Neural progenitor cell (in vitro differentiated cells): ENCODE measurements around the gene WBP2. TPM values are rescaled to one million over a fixed set of nuclear protein-coding genes. Genes with fewer than 3 reads are reported as not detected.
A peak's percentile ranks its signal among the peaks of the same experiment; 100 is the strongest.

Experiments
- DNase-seq: peaks from one replicate; pipeline ENCODE4 v3.0.0-alpha.2; 2016; ENCODE audit warnings: low spot score
- H2AFZ ChIP-seq: fragments of 200-600 bp; sonication (generic); replicated peaks from 2 replicates; pipeline ENCODE4 v1.6.1; 2016; ENCODE audit warnings: antibody characterized with exemption
- H3F3A ChIP-seq: fragments of 200-600 bp; sonication (generic); 2 replicates; pipeline ENCODE4 v1.6.1; 2016; ENCODE audit warnings: antibody characterized with exemption, low read depth
- H3K27ac ChIP-seq: fragments of 200-600 bp; sonication (generic); 2 replicates; pipeline ENCODE4 v1.5.1; 2016; ENCODE audit warnings: mild to moderate bottlenecking
- H3K27me3 ChIP-seq: fragments of 200-600 bp; sonication (generic); 2 replicates; pipeline ENCODE4 v1.6.1; 2016; ENCODE audit warnings: mild to moderate bottlenecking, moderate library complexity
- H3K36me3 ChIP-seq: fragments of 200-600 bp; sonication (generic); 2 replicates; pipeline ENCODE4 v1.5.1; 2016
- H3K4me1 ChIP-seq: fragments of 200-600 bp; sonication (generic); 2 replicates; pipeline ENCODE4 v1.6.1; 2016; ENCODE audit warnings: mixed run types
- H3K4me2 ChIP-seq: fragments of 200-600 bp; sonication (generic); 2 replicates; pipeline ENCODE4 v1.6.1; 2016
- H3K4me3 ChIP-seq: fragments of 200-600 bp; sonication (generic); 2 replicates; pipeline ENCODE4 v1.5.1; 2016
- H3K79me2 ChIP-seq: fragments of 200-600 bp; sonication (generic); 2 replicates; pipeline ENCODE4 v1.6.1; 2016; ENCODE audit warnings: low read depth
- H3K9ac ChIP-seq: fragments of 200-600 bp; sonication (generic); 2 replicates; pipeline ENCODE4 v1.6.1; 2016
- H3K9me3 ChIP-seq: fragments of 200-600 bp; sonication (generic); 2 replicates; pipeline ENCODE4 v1.5.1; 2016; ENCODE audit warnings: low read depth
- H4K20me1 ChIP-seq: fragments of 200-600 bp; sonication (generic); 2 replicates; pipeline ENCODE4 v1.6.1; 2016; ENCODE audit warnings: low read depth
- H3K27ac Mint-ChIP-seq: 3 replicates; pipeline ENCODE4 v1.8.0; 2021; ENCODE audit warnings: mixed read lengths
- H3K27me3 Mint-ChIP-seq: 2 replicates; pipeline ENCODE4 v1.8.0; 2022; ENCODE audit warnings: low read depth, mild to moderate bottlenecking, inconsistent platforms, moderate library complexity, mixed read lengths; ENCODE audit not compliant: insufficient read depth
- H3K36me3 Mint-ChIP-seq: 3 replicates; pipeline ENCODE4 v1.8.0; 2021; ENCODE audit warnings: mixed read lengths
- H3K4me1 Mint-ChIP-seq: 3 replicates; pipeline ENCODE4 v1.8.0; 2021; ENCODE audit warnings: mixed read lengths
- H3K4me3 Mint-ChIP-seq: 3 replicates; pipeline ENCODE4 v1.8.0; 2021; ENCODE audit warnings: mild to moderate bottlenecking, moderate library complexity, mixed read lengths
- H3K9me3 Mint-ChIP-seq: 3 replicates; pipeline ENCODE4 v1.8.0; 2020; ENCODE audit warnings: mixed read lengths
- CTCF ChIP-seq: fragments of 200-600 bp; sonication (generic); IDR thresholded peaks from 2 replicates; pipeline ENCODE4 v1.5.1; 2017; ENCODE audit warnings: antibody characterized with exemption, mild to moderate bottlenecking
- EZH2 ChIP-seq: fragments of 200-600 bp; sonication (generic); IDR thresholded peaks from 2 replicates; pipeline ENCODE4 v1.6.1; 2017; ENCODE audit warnings: antibody characterized with exemption, mild to moderate bottlenecking, moderate library complexity
- EZH2phosphoT487 ChIP-seq: fragments of 200-600 bp; sonication (generic); IDR thresholded peaks from 2 replicates; pipeline ENCODE4 v1.6.1; 2017; ENCODE audit warnings: antibody characterized with exemption
- total RNA-seq: library from RNA; depleted of rRNA; stranded (reverse); fragments of >200 nt; gene quantifications from 2 replicates; pipeline ENCODE4 v1.2.3, GENCODE V29; 2015; ENCODE audit warnings: low replicate concordance

WBP2 gene
- 20.9 and 23.8 TPM in 2 replicates for total RNA-seq

GRCh38 chr17:75855310-75856061 lies at the start of gene WBP2:
Gene WBP2, minus strand, starts transcription at chr17:75855335. Its CDS starts 38 bp downstream, at chr17:75855297.
- Mint-ChIP-seq H3K4me3 (no peak within 1 kb of the TSS), H3K36me3 (peaks cover 2% of the 10 kb centered on the region), H3K4me1 (peaks cover 13% of the 10 kb centered on the region), H3K27me3 (peaks cover 7% of the 10 kb centered on the region), H3K9me3 (no peaks in the 10 kb centered on the region), H3K27ac (peak within 1 kb of the TSS; percentile 81)
- peak within 1 kb of the TSS; percentile 88 for H3K4me2 ChIP-seq
- no peaks in the 10 kb centered on the region for H3K27me3 ChIP-seq
- peak within 1 kb of the TSS; percentile 71 for H3K4me3 ChIP-seq
- peak within 1 kb of the TSS; percentile 84 for H2AFZ ChIP-seq
- TF ChIP-seq EZH2phosphoT487 (no peak), EZH2 (no peak), CTCF (peak; percentile 68)
- H3K9me3 ChIP-seq = no peaks in the 10 kb centered on the region
- H3K9ac ChIP-seq = peak within 1 kb of the TSS; percentile 59
- H3K79me2 ChIP-seq = peaks cover 22% of the 10 kb centered on the region
- peak within 1 kb of the TSS; percentile 72 for H3K27ac ChIP-seq
- DNase-seq = peak; percentile 100
- H4K20me1 ChIP-seq = peaks cover 6% of the 10 kb centered on the region
- H3K36me3 ChIP-seq = no peaks in the 10 kb centered on the region
- H3K4me1 ChIP-seq = peaks cover 4% of the 10 kb centered on the region
- H3F3A ChIP-seq = peaks cover 16% of the 10 kb centered on the region

- Histone ChIP-seq H4K20me1 (no peaks in the 10 kb centered on the region), H3K4me2 (no peak overlapping the region), H3K27me3 (no peaks in the 10 kb centered on the region), H3K79me2 (peaks cover 18% of the 10 kb centered on the region), H3K36me3 (no peaks in the 10 kb centered on the region), H3K4me3 (no peak overlapping the region), H3K9me3 (no peaks in the 10 kb centered on the region), H3K27ac (no peak overlapping the region), H3F3A (peaks cover 33% of the 10 kb centered on the region), H3K9ac (no peak overlapping the region), H3K4me1 (peaks cover 9% of the 10 kb centered on the region), H2AFZ (no peak overlapping the region)
- Mint-ChIP-seq H3K27me3 (peaks cover 6% of the 10 kb centered on the region), H3K4me3 (no peak overlapping the region), H3K36me3 (peaks cover 2% of the 10 kb centered on the region), H3K4me1 (peaks cover 7% of the 10 kb centered on the region), H3K27ac (no peak overlapping the region), H3K9me3 (no peaks in the 10 kb centered on the region)
- TF ChIP-seq EZH2 (no peak), EZH2phosphoT487 (no peak), CTCF (no peak)
- DNase-seq = no peak
Measured at GRCh38 chr17:75902406-75902805, 47.3 kb upstream of the WBP2 start.

- TF ChIP-seq EZH2 (no peak), EZH2phosphoT487 (no peak), CTCF (no peak)
- H3K4me3 ChIP-seq = no peak overlapping the region
- no peaks in the 10 kb centered on the region for H3K27me3 ChIP-seq
- H3K4me1 ChIP-seq = peaks cover 13% of the 10 kb centered on the region
- peaks cover 6% of the 10 kb centered on the region for H3K27me3 Mint-ChIP-seq
- H3K79me2 ChIP-seq = peaks cover 18% of the 10 kb centered on the region
- peaks cover 2% of the 10 kb centered on the region for H3K36me3 Mint-ChIP-seq
- no peak overlapping the region for H3K9ac ChIP-seq
- no peak overlapping the region for H3K4me3 Mint-ChIP-seq
- H3K4me2 ChIP-seq = no peak overlapping the region
- no peaks in the 10 kb centered on the region for H3K36me3 ChIP-seq
- H2AFZ ChIP-seq = no peak overlapping the region
- peaks cover 37% of the 10 kb centered on the region for H3F3A ChIP-seq
- peaks cover 9% of the 10 kb centered on the region for H3K4me1 Mint-ChIP-seq
- H3K27ac ChIP-seq = no peak overlapping the region
- H3K9me3 ChIP-seq = no peaks in the 10 kb centered on the region
- no peaks in the 10 kb centered on the region for H4K20me1 ChIP-seq
- DNase-seq = no peak
- no peak overlapping the region for H3K27ac Mint-ChIP-seq
- H3K9me3 Mint-ChIP-seq = no peaks in the 10 kb centered on the region
Measured at GRCh38 chr17:75901727-75902126, 46.6 kb upstream of the WBP2 start.
